Activated T-helper 17 cell treated with anti-CD3 and anti-CD28 coated beads, Interleukin-2, amount 50 U/mL, for 72 hours (primary cell): ENCODE measurements around the gene DMAP1. TPM values are rescaled to one million over a fixed set of nuclear protein-coding genes. Genes with fewer than 3 reads are reported as not detected.

ENCODE experiments used
- ATAC-seq: fragments of 150-1000 bp; cut with Tn5 transposase; replicated peaks from 2 replicates; pipeline ENCODE4 v1.10.0; 2021; ENCODE audit warnings: mild to moderate bottlenecking, moderate library complexity
- H3K27ac Mint-ChIP-seq: one replicate; pipeline ENCODE4 v1.8.0; 2022; ENCODE audit warnings: mixed read lengths
- H3K27me3 Mint-ChIP-seq: one replicate; pipeline ENCODE4 v1.8.0; 2022; ENCODE audit warnings: mixed read lengths
- H3K36me3 Mint-ChIP-seq: one replicate; pipeline ENCODE4 v1.8.0; 2022; ENCODE audit warnings: low read depth, mild to moderate bottlenecking, mixed read lengths
- H3K4me1 Mint-ChIP-seq: one replicate; pipeline ENCODE4 v1.8.0; 2022; ENCODE audit warnings: mixed read lengths
- H3K4me3 Mint-ChIP-seq: one replicate; pipeline ENCODE4 v1.8.0; 2022; ENCODE audit warnings: mild to moderate bottlenecking, mixed read lengths
- H3K9me3 Mint-ChIP-seq: one replicate; pipeline ENCODE4 v1.8.0; 2022; ENCODE audit warnings: mixed read lengths
- total RNA-seq, 2 donors: library from RNA; stranded (reverse); gene quantifications; one replicate each; pipeline ENCODE4 v1.2.3, GENCODE V29; 2022

DMAP1 gene
- total RNA-seq, 2 donors from 2014 or later = 41.1 to 41.4 TPM

DNA sequence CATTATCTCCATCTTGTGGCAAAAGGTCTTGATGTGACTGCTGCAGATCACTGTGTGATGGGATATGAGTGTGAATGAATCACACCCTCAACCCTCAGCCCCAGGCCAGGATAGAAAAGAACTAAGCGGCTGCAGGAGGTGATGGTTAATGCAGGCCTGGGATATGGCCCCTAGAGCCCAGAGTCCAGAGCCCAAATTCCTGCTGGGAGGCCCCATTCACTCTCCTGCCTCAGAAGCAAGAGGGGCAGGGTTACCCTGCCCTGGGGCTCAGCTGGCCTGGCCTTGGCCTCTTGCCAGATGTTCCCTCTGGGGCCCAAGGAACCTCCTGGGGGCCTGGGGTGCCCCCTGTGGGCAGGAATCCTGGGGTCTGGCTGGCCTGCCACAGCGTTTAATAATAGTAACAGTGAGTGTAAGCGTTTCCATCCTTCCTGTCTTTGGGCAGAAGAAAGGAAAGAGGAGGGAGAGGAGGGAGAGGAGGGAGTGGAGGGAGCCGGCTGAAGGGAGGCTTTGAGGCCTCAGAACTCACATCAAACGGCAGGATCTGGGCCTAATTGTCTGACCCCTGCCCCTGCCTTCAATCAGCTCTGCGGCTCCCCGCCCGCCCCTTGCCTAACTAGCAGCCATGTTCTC, 26.2 kb downstream of the DMAP1 start:
- Mint-ChIP-seq H3K9me3 (no peaks in the 10 kb centered on the region), H3K27ac (peak overlapping the region; percentile 59), H3K4me1 (no peaks in the 10 kb centered on the region), H3K4me3 (no peak overlapping the region), H3K27me3 (no peaks in the 10 kb centered on the region), H3K36me3 (no peaks in the 10 kb centered on the region)
- ATAC-seq = no peak

DNA sequence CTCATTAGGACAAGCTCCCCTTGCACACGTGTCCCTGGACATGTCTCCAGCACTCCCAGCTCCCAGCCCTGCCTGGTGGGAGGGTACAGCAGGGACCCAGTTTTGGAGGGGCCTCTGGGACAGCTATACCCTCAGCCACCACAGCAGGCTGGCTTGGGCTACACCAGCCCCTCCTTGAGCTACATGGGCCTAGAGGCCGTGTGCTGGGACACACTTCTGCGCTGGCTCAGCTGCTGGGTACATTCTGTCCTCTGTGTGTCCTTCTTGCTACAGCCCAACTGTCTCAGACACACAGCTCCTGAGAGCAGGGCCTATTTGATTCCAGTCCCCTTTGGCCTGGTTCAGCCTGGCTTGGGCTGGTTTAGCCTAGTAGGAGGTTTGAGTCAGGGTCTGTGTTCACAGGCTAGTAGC, 26.7 kb downstream of the DMAP1 start:
- Mint-ChIP-seq H3K4me3 (no peak overlapping the region), H3K27me3 (no peaks in the 10 kb centered on the region)

DNA sequence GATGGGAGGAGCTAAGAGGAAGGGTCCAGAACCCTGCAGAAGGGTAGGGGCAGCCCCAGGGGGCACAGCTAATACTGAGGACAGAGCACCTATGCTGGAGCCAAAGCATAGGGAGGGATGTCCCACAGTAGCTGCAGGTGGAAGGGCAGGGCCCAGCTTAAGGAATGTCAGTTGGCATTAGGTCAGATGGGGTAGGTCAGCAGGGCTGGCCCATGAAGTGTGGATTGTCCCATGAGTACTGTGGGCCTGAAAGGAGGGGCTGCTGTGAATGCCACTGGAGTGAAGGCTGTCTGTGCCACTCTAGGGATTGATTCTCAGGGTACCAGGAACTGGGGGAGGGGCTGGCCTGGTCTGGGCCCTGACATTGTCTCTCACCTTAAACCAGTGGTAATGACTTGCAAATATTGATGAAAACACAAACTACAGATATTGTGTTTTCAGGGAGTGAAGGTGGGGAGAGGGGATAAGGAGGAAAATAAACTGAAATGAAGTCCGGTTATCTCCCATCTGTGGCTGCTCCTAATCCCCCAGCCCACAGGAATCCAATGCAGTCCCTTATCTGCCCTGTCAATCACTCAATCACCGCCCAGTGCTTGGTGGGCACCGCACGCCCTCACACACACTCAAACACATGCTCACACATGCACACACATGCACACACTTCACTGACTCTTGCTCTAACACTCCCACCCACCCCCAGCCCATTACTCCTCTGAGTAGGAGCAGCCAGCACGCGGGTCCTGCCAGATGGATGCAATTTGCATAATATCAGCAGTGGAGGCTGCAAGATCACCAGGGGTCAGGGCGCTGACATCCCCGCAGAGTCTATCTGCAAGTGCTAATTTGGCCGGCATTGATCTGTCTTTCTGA, 27.8 kb downstream of the DMAP1 start:
- Mint-ChIP-seq H3K9me3 (no peaks in the 10 kb centered on the region), H3K4me3 (no peak overlapping the region), H3K27me3 (no peaks in the 10 kb centered on the region), H3K4me1 (no peaks in the 10 kb centered on the region), H3K27ac (peak overlapping the region; percentile 54), H3K36me3 (no peaks in the 10 kb centered on the region)
- no peak for ATAC-seq

More for the DNA sequence above, 26.7 kb downstream of the DMAP1 start:
- H3K9me3 Mint-ChIP-seq = no peaks in the 10 kb centered on the region
- no peaks in the 10 kb centered on the region for H3K4me1 Mint-ChIP-seq
- H3K36me3 Mint-ChIP-seq = no peaks in the 10 kb centered on the region
- ATAC-seq = no peak
- peak overlapping the region; percentile 54 for H3K27ac Mint-ChIP-seq

DNA sequence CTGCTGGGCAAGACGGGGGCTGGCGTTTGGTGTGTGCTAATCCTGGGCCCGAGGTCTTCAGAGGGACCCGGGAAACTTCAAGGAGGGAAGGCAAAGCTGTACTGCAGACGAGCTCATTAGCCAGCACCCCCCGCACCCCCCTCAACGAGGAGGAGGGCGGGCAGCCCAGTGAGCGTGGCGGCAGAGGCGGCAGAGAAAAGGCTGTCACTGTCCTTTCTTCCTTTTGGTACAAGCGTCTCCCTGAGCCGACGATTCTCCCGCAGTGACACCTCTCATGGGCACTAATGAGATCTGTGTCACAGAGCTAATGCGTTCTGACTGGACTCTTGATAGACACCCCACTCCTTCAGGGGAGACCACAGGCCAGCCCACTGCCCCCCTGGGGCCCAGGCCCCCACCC, 29.5 kb downstream of the DMAP1 start:
- Mint-ChIP-seq H3K36me3 (peaks cover 6% of the 10 kb centered on the region), H3K9me3 (no peaks in the 10 kb centered on the region), H3K27ac (no peak overlapping the region), H3K4me3 (no peak overlapping the region), H3K27me3 (no peaks in the 10 kb centered on the region), H3K4me1 (no peaks in the 10 kb centered on the region)
- no peak for ATAC-seq

DNA sequence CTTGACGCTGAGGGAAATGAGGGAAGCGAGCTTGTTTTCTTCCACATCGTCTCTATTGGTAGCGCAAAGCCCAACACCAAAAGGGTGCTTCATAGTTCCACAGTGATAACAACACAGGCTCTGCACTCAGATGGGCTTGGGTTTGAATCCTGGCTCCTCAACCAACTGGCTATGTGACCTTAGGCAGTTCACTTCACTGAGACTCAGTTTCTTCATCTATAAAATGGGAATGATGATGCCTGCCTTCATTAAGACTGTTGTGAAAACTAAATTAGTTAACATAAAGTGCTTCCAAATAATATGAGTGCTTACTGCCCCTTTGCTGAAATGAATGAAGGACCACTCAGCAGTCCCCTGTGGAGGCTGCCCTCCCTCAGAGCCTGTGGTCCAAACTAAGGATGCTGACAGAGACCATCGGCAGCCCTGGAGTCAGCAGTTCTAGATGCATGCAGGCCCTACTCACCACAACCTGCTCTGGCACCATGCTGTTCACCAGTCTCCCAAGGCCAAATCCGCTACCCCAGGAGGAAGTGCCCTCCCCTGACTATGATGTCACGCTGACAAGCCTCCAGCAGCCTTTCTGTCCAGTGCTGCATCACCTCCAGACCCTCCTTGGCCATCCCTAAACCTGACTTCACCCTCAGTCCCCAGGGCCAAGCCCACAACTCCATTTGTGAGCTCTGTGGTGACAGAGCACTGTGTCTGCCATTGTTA, 30.7 kb downstream of the DMAP1 start:
- Mint-ChIP-seq H3K9me3 (no peaks in the 10 kb centered on the region), H3K4me3 (no peak overlapping the region), H3K36me3 (peaks cover 6% of the 10 kb centered on the region), H3K4me1 (no peaks in the 10 kb centered on the region), H3K27ac (no peak overlapping the region), H3K27me3 (no peaks in the 10 kb centered on the region)
- ATAC-seq = no peak

DNA sequence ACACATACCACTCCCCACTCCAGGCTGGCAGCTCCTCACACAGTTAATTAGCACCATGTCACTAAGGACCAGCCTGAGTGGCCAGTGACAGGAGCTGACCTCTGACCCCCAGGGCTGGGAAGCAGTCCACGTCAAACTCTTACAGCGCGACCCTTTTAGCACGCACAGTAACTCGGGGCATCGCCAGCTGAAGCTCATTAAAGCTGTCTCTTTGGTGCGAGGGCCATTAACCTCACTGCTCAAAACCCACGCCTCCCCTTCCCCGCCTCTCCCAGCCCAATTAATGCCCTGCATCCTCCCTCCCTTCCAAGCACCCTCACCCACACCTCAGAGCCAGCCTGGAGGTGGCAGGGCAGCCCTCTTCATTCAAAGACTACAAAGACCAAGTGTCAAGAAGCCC, 31.7 kb downstream of the DMAP1 start:
- H3K9me3 Mint-ChIP-seq = no peaks in the 10 kb centered on the region
- no peak for ATAC-seq
- H3K4me1 Mint-ChIP-seq = no peaks in the 10 kb centered on the region
- peaks cover 6% of the 10 kb centered on the region for H3K36me3 Mint-ChIP-seq
- H3K27ac Mint-ChIP-seq = no peak overlapping the region
- no peak overlapping the region for H3K4me3 Mint-ChIP-seq
- H3K27me3 Mint-ChIP-seq = no peaks in the 10 kb centered on the region

DNA sequence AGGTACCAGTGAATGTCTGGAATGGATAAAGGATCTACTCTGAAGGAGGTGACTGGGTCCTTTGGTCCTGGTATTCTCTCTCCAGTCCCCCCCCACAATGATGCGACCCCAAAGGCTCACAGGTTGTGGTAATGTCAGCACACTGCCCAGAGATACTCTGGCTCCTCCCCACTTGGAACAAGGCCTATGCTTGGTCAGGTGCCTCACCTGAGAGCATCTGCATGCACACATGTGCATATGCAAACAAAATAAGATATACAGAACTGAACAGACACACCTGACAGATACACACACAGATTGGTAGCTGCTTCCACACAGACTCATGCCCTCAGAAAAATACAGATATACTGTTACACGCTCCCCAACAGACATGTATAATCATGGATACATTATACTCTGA, 33.5 kb downstream of the DMAP1 start:
- H3K27me3 Mint-ChIP-seq = no peaks in the 10 kb centered on the region
- peaks cover 6% of the 10 kb centered on the region for H3K36me3 Mint-ChIP-seq
- no peak overlapping the region for H3K4me3 Mint-ChIP-seq
- H3K27ac Mint-ChIP-seq = peak overlapping the region; percentile 73
- H3K4me1 Mint-ChIP-seq = no peaks in the 10 kb centered on the region
- ATAC-seq = no peak
- H3K9me3 Mint-ChIP-seq = no peaks in the 10 kb centered on the region

DNA sequence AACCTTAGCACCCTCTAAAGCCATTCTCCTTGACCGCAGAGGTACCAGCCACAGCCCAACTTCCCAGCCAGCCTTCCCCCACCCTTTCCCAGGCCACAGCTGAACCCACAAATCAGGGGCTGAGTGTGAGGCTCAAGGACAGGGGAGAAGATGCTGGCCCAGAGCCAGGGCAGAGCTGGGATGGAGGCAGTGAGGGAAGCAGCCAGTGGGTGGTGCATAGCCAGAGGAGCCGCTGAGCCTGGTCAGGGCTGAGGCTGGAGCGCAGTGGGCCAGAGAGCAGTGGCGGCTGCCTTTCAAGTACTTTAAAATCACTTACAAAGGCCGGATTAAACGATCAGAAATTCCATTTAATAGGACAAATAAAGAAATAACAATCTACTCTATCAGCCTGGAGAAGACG, 36.3 kb downstream of the DMAP1 start:
- no peak overlapping the region for H3K27ac Mint-ChIP-seq
- H3K9me3 Mint-ChIP-seq = no peaks in the 10 kb centered on the region
- no peak for ATAC-seq
- no peaks in the 10 kb centered on the region for H3K4me1 Mint-ChIP-seq
- H3K36me3 Mint-ChIP-seq = peaks cover 6% of the 10 kb centered on the region
- no peaks in the 10 kb centered on the region for H3K27me3 Mint-ChIP-seq
- H3K4me3 Mint-ChIP-seq = no peak overlapping the region

DNA sequence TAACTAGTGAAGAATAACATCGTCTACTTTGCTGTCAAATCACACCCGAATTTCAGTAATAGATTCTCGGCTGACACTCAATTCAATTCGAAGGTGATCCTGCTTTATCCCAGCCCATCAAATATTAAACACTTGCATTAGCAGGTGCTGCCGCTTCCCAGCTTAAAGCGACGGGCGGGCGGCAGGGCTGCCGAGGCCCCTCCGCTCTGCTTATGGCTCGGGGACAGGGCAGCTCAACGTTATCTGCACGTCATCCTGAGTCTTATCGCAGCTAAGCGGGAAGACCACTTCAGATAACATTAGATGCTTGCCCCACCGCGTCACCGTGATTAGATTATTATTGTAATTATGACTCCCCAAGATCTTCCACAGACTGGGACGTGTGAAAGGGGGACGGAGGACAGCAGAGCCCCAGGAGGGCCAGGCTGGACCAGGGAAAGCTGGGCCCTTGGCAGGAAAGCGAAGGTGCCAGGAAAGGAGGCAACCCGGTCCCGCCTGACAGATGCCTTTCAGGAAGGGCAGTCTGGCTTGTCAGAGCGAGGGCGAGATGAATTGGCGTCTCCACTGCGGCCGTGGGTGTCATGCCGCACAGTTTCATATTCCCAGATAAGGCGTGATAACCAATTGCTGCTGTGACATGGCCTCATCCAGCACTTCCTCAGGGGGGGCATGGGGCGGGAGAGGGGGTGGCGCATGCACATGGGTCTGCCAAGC, 37.0 kb downstream of the DMAP1 start:
- Mint-ChIP-seq H3K4me3 (no peak overlapping the region), H3K36me3 (peaks cover 6% of the 10 kb centered on the region), H3K9me3 (no peaks in the 10 kb centered on the region), H3K27me3 (no peaks in the 10 kb centered on the region), H3K4me1 (no peaks in the 10 kb centered on the region), H3K27ac (no peak overlapping the region)
- no peak for ATAC-seq

DNA sequence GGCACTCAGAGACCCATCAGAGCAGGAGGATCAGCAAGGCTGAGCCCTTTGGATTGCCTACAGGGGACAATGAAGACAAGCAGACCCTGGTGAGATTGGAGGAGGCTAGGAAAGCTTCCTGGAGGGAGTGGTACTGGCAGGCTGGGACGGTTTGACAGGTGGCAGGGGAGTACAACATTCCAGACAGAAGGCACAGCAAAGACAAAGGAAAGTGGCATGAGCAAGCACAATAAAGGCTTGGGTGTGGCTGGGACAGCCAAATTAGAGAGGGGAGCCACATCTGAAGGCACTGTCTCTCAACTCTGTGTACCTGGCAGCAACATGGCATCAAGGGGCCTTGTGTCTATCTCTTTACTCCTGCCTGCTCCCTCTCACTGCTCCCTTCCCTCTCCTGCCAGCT, 38.2 kb downstream of the DMAP1 start:
- H3K27me3 Mint-ChIP-seq = no peaks in the 10 kb centered on the region
- no peak for ATAC-seq
- no peaks in the 10 kb centered on the region for H3K9me3 Mint-ChIP-seq
- no peak overlapping the region for H3K27ac Mint-ChIP-seq
- peaks cover 6% of the 10 kb centered on the region for H3K36me3 Mint-ChIP-seq
- H3K4me1 Mint-ChIP-seq = no peaks in the 10 kb centered on the region
- no peak overlapping the region for H3K4me3 Mint-ChIP-seq

DNA sequence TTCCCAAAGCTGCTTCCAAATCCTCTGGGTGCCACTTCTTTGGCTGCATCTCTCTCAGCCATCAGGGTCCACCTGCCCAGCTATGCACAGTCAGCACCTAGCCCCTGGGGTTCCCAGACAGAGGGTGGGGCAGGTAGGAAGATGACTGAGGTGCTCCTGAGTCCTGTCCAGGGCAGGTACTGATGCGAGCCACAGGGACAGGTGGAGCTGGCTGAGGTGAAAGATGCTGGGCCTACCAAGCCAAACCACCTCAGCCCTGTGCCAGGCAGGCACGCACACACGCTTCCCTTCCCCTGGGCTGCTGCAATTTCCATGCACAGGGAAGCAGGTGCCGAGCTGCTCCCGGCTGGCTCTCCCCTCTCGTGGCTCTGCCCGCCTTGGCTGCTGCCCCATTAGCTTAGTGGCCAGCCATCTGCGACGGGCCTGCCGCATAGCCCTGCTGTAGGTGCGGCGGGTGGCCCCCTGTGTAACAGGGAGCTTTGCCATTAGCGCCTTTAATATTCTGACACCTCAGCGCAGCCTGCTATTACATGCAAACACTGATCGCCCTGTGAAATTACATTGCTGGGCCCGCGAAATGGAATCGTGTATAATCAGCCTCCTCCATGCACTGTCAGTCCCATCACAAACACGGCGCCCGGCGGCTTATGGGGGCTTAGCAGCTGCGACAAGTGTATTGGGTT, 38.9 kb downstream of the DMAP1 start:
- H3K9me3 Mint-ChIP-seq = no peaks in the 10 kb centered on the region
- H3K27me3 Mint-ChIP-seq = no peaks in the 10 kb centered on the region
- ATAC-seq = no peak
- H3K4me3 Mint-ChIP-seq = no peak overlapping the region
- no peak overlapping the region for H3K27ac Mint-ChIP-seq
- H3K36me3 Mint-ChIP-seq = peaks cover 2% of the 10 kb centered on the region
- H3K4me1 Mint-ChIP-seq = no peaks in the 10 kb centered on the region

DNA sequence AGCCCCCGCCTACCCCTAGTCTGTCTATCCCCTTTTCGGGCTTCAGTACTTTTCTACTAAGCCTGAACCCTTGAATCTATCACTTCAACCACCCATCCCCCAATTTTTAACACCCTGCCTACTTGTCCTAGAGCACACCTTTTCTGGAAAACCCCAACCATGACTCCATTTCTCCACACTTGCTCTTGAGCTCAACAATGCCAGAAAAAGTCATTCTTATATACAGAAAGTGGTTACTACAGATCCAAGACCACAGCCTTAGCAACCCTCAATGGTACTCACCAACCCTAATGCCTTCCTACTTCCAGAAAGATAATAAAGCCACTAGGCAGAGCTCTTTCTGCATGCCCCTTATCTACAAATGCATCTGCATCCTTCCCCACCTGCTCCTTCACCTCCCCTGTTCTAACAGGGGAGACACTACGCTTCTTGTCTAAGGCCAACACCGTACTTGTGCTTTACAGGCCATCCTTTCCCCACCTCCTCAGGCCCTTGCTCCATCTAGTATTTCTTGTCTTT, 41.2 kb downstream of the DMAP1 start:
- no peak overlapping the region for H3K4me3 Mint-ChIP-seq
- no peak overlapping the region for H3K27ac Mint-ChIP-seq
- H3K9me3 Mint-ChIP-seq = no peaks in the 10 kb centered on the region
- no peaks in the 10 kb centered on the region for H3K27me3 Mint-ChIP-seq
- no peaks in the 10 kb centered on the region for H3K4me1 Mint-ChIP-seq
- ATAC-seq = peak; percentile 79
- H3K36me3 Mint-ChIP-seq = no peaks in the 10 kb centered on the region

DNA sequence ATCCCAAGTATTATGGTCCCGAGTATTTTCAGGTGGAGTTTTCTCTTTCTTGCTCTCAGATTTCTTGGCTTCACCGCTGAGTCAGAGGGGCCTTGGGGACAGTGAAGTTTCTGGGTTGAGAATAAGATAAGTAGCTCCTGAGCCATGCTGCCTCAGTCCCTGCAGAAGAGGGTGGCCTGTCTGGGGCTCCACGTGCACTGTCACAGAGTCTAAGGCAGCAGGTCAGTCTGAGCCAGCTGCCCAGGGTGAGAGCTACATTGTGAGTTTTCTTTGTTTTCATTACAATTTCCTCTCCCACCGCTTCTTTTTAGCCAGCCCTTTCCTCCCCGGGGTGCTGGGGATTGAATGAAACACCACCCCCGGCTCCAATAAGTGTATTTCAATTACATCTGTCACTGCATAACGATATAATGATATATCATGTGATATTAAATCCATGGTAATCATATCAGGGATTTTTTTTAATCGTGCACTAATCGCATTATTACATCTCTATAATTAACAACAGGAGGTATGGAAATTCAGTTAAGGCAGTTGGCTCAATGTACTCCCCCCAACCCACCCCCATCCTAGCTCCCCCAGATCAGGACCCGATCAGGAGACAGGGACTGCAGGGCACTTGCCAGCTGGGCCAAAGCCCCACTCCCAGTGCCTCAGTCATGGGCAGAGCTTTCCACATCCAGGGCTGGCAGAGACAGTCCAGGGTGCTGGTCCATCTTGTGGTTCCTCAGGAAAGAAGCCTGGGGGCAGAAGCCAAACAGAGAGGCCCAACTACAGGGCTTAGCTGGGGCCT, 43.7 kb downstream of the DMAP1 start:
- H3K27me3 Mint-ChIP-seq = no peaks in the 10 kb centered on the region
- H3K36me3 Mint-ChIP-seq = no peaks in the 10 kb centered on the region
- no peaks in the 10 kb centered on the region for H3K9me3 Mint-ChIP-seq
- H3K27ac Mint-ChIP-seq = no peak overlapping the region
- no peaks in the 10 kb centered on the region for H3K4me1 Mint-ChIP-seq
- no peak overlapping the region for H3K4me3 Mint-ChIP-seq
- no peak for ATAC-seq
